ENCODE results near the gene TBC1D22A.

TBC1D22A gene

DNA sequence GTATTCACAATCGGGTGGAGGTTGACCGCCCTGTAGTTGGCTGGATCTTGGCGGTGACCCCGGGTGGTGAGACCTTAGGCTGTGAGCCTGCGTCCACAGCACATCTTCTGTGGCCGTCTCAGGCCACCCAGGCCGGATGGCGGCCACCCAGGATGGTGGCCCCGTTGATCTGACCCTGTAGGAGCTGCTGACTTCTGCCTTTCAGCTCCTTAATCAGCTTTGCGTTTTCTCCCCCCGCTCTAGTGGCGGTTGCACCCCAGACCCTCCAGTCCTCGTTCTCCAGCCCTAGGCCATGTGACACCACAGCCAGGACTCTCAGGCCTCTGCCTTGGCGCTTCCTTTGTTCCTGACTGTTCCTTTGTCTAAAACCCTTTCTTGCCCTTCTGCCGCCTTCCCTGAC lies 244.0 kb downstream of the TBC1D22A start:
- no peak overlapping the region for H3K4me2 ChIP-seq (ENCODE audit: low read depth, low read length)
- no peak overlapping the region for H3K27ac ChIP-seq (ENCODE audit: low read length)
- H3K27me3 ChIP-seq (replicated peaks; ENCODE audit: insufficient read depth, low read length) = no peaks in the 10 kb centered on the region
- H3F3A ChIP-seq (ENCODE audit: insufficient read depth, low read length) = peaks cover 4% of the 10 kb centered on the region; the same call in 1 of the 2 replicates
- H3K36me3 ChIP-seq (replicated peaks; ENCODE audit: insufficient read depth, low read length) = peaks cover 5% of the 10 kb centered on the region; the same call in 1 of the 2 replicates
- H4K20me1 ChIP-seq (ENCODE audit: insufficient read depth, low read length) = no peaks in the 10 kb centered on the region
- H3K9ac ChIP-seq (ENCODE audit: low read length) = no peak overlapping the region
- DNase-seq = no peak
- no peaks in the 10 kb centered on the region for H3K9me3 ChIP-seq (replicated peaks; ENCODE audit: insufficient read depth, low read length)
- no peaks in the 10 kb centered on the region for H3K4me1 ChIP-seq (ENCODE audit: low read length)
- 0 out of 2 replicates have a peak, but pooled peaks cover 3% of the 10 kb centered on the region for H3K79me2 ChIP-seq (ENCODE audit: low read length)
- TF ChIP-seq EZH2 (optimal IDR thresholded peaks at IDR 0.05; ENCODE audit: low read depth, low read length) (no peak), EZH2phosphoT487 (IDR thresholded peaks at IDR 0.05; ENCODE audit: low read length) (no peak)
- TF ChIP-seq, protein P1, sequence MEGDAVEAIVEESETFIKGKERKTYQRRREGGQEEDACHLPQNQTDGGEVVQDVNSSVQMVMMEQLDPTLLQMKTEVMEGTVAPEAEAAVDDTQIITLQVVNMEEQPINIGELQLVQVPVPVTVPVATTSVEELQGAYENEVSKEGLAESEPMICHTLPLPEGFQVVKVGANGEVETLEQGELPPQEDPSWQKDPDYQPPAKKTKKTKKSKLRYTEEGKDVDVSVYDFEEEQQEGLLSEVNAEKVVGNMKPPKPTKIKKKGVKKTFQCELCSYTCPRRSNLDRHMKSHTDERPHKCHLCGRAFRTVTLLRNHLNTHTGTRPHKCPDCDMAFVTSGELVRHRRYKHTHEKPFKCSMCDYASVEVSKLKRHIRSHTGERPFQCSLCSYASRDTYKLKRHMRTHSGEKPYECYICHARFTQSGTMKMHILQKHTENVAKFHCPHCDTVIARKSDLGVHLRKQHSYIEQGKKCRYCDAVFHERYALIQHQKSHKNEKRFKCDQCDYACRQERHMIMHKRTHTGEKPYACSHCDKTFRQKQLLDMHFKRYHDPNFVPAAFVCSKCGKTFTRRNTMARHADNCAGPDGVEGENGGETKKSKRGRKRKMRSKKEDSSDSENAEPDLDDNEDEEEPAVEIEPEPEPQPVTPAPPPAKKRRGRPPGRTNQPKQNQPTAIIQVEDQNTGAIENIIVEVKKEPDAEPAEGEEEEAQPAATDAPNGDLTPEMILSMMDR (IDR thresholded peaks at IDR 0.05; ENCODE audit: low read length) = no peak
- H3K4me3 ChIP-seq (ENCODE audit: low read length) = no peak overlapping the region
- H3K9me2 ChIP-seq (replicated peaks; ENCODE audit: insufficient read depth, low read length) = no peaks in the 10 kb centered on the region
- no peak overlapping the region for H2AFZ ChIP-seq (ENCODE audit: low read length)

DNA sequence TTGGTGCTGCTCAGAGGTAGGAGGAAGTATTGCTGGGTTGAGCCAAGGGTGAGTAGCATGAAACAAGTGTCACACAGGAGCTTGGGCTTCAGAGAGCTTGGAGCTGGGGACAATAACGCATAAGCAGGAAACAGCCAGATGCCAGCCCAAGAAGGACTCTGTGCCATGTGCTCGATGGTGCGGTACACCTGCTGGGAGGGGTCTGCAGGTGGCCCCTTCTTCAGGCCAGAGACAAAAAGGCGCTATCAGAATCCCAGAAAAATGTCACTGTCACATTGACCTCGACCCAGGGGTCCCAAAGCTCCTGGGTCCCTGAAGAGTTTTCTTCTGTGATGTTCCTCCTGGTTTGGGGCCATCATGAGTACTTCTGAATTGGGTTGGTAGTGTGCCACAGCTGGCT lies 244.4 kb downstream of the TBC1D22A start:
- no peak for DNase-seq
- Histone ChIP-seq H3K79me2 (ENCODE audit: low read length) (0 out of 2 replicates have a peak, but pooled peaks cover 3% of the 10 kb centered on the region), H3K4me3 (ENCODE audit: low read length) (no peak overlapping the region), H3K4me1 (ENCODE audit: low read length) (no peaks in the 10 kb centered on the region), H3K4me2 (ENCODE audit: low read depth, low read length) (no peak overlapping the region), H3K27ac (ENCODE audit: low read length) (no peak overlapping the region), H3K9me3 (replicated peaks; ENCODE audit: insufficient read depth, low read length) (no peaks in the 10 kb centered on the region), H3F3A (ENCODE audit: insufficient read depth, low read length) (no peaks in the 10 kb centered on the region), H3K36me3 (replicated peaks; ENCODE audit: insufficient read depth, low read length) (peaks cover 5% of the 10 kb centered on the region; the same call in 1 of the 2 replicates), H3K27me3 (replicated peaks; ENCODE audit: insufficient read depth, low read length) (no peaks in the 10 kb centered on the region), H3K9ac (ENCODE audit: low read length) (no peak overlapping the region), H4K20me1 (ENCODE audit: insufficient read depth, low read length) (no peaks in the 10 kb centered on the region), H2AFZ (ENCODE audit: low read length) (no peak overlapping the region), H3K9me2 (replicated peaks; ENCODE audit: insufficient read depth, low read length) (no peaks in the 10 kb centered on the region)
- TF ChIP-seq EZH2 (optimal IDR thresholded peaks at IDR 0.05; ENCODE audit: low read depth, low read length) (no peak), EZH2phosphoT487 (IDR thresholded peaks at IDR 0.05; ENCODE audit: low read length) (no peak)
- TF ChIP-seq, protein P1 (IDR thresholded peaks at IDR 0.05; ENCODE audit: low read length) = no peak

DNA sequence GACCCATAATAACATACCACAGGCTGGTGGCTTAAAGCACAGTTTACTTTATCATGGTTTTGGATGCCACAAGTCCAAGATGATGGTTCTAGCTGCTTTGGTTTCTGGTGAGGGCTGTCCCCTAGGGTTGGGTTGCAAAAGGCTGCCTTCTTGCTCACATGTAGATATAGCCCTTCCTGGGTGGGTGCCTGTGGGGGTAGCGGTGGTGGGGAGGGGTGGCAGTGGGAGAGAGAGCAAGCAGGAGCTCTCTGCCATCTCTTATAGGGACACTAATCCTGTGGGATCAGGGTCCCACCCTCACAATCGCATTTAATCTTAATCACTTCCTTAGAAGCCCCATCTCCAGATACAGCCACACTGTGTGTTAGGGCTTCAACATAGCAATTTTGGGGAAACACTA lies 245.0 kb downstream of the TBC1D22A start:
- H3K79me2 ChIP-seq (ENCODE audit: low read length) = no peaks in the 10 kb centered on the region
- TF ChIP-seq EZH2phosphoT487 (IDR thresholded peaks at IDR 0.05; ENCODE audit: low read length) (no peak), EZH2 (optimal IDR thresholded peaks at IDR 0.05; ENCODE audit: low read depth, low read length) (no peak)
- TF ChIP-seq, protein P1 (IDR thresholded peaks at IDR 0.05; ENCODE audit: low read length) = no peak
- H3K4me1 ChIP-seq (ENCODE audit: low read length) = no peaks in the 10 kb centered on the region
- H2AFZ ChIP-seq (ENCODE audit: low read length) = no peak overlapping the region
- no peak overlapping the region for H3K9ac ChIP-seq (ENCODE audit: low read length)
- no peaks in the 10 kb centered on the region for H3K9me3 ChIP-seq (replicated peaks; ENCODE audit: insufficient read depth, low read length)
- H4K20me1 ChIP-seq (ENCODE audit: insufficient read depth, low read length) = no peaks in the 10 kb centered on the region
- no peaks in the 10 kb centered on the region for H3F3A ChIP-seq (ENCODE audit: insufficient read depth, low read length)
- no peak overlapping the region for H3K4me2 ChIP-seq (ENCODE audit: low read depth, low read length)
- no peaks in the 10 kb centered on the region for H3K27me3 ChIP-seq (replicated peaks; ENCODE audit: insufficient read depth, low read length)
- H3K27ac ChIP-seq (ENCODE audit: low read length) = no peak overlapping the region
- no peak for DNase-seq
- H3K36me3 ChIP-seq (replicated peaks; ENCODE audit: insufficient read depth, low read length) = peaks cover 5% of the 10 kb centered on the region; the same call in 1 of the 2 replicates
- no peaks in the 10 kb centered on the region for H3K9me2 ChIP-seq (replicated peaks; ENCODE audit: insufficient read depth, low read length)
- no peak overlapping the region for H3K4me3 ChIP-seq (ENCODE audit: low read length)
